ENCODE results near the gene CDH23.

CDH23 gene

DNA sequence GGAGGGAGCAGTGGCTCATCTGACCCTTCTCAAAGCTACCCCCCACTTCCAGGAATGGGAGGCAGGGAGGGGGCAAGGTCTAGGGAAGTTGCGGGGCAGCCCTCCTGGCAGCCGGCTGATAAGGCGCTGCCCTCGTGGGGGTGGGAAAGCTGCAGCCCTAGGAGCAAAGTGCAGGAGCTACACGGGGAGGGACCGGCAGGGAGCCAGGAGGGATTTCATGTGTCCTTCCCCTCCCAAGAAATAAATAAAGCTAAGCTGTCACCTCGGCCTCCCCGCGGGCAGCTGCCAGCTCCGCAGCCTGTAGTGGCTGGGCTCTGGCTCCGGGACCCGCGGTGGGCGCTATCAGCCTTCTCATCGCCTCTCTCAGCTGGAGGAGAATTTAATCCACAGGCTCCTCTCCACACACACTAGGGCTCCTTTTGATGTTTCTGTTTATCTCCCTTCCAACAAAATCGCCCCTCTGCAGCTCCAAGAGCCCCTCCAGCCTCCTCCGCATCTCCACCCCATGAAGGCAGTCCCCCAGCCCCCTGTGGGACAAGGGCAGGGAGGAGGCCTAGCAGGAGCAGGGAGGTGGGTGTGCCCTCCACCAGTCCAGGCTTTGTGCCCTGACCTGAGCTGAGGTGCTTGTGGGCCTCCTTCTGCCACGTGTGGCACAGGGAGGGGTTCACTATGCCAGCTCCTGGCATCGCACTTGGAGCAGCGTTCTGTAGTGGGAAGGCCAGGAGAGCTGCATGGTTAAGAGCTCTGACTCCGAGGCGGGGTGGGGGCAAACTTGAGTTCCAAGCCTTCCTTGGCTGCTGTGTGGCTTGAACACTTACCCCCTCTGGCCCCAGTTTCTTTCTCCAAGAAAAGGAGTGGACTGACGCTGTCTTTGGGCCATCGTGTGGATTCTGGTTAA lies 242.4 kb downstream of the CDH23 start:
- DNase-seq (ENCODE audit: low spot score), result no peak

DNA sequence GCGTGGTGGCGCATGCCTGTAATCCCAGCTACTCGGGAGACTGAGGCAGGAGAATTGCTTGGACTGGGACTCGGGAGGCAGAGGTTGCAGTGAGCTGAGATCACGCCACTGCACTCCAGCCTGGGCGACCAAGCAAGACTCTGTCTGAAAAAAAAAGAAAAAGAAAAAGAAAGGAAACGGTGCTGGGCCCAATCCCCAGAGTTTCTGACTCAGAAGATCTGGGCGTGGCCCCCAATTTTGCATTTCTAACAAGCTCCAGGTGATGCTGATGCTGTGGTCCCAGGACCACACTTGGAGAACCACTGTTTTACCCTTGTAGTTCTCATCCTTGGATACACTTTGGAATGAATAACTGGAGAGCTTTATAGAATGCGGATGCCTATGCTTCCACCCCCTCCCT lies 243.9 kb downstream of the CDH23 start:
- no peak for DNase-seq (ENCODE audit: low spot score)

DNA sequence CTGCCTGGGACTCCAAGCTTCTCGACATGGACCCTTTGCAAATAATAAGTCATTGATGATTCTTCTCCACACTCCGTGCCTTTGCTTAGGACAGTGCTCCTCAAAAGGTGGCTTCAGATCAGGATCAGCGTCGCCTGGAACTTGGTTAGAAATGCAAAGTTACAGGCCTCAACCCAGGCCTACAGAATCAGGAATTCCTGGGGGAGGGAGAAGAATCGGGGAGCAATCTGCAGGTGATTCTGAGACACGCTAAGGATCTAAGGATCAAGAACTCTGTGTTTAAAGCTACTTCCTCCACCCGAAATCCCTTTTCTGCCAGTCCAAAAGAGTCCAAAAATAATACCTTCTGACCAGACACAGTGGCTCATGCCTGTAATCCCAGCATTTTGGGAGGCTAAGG lies 244.7 kb downstream of the CDH23 start:
- DNase-seq (ENCODE audit: low spot score), result no peak

DNA sequence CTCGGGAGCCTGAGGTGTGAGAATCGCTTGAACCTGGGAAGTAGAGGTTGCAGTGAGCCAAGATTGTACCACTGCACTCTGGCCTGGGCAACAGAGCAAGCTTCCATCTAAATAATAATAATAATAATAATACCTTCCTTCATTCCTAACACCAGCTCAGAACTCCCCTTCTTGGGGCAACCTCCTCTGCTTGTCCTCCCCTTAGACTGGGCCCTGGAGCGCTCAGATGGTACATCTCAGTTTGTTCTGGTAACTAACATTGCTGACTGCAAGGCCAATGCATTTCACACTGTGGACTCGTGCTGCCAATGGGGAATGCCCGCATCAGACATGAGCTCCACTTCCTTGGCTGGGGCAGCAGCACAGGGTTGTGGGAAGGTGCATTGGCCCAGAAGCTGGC lies 245.3 kb downstream of the CDH23 start:
- no peak for DNase-seq (ENCODE audit: low spot score)

DNA sequence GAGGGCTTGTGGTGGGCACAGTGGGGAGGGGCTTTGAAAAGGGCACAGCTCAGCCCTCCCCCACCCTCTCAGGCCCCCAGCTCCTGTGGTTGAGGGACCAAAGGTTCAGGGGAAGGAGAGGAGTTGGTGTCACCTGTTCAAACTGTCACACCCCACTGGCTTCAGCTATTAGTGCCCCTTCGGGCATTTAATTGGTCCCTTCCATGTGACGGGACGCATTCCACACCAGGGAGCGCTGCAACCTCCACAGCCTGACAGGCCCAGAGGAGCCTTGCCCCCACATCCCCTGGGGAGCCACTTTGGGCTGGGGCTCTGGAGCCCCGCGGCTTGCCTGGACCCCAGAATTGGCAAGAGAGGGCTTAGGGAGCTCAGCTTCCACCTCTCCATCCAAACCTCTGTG lies 247.2 kb downstream of the CDH23 start:
- DNase-seq (ENCODE audit: low spot score), result no peak

DNA sequence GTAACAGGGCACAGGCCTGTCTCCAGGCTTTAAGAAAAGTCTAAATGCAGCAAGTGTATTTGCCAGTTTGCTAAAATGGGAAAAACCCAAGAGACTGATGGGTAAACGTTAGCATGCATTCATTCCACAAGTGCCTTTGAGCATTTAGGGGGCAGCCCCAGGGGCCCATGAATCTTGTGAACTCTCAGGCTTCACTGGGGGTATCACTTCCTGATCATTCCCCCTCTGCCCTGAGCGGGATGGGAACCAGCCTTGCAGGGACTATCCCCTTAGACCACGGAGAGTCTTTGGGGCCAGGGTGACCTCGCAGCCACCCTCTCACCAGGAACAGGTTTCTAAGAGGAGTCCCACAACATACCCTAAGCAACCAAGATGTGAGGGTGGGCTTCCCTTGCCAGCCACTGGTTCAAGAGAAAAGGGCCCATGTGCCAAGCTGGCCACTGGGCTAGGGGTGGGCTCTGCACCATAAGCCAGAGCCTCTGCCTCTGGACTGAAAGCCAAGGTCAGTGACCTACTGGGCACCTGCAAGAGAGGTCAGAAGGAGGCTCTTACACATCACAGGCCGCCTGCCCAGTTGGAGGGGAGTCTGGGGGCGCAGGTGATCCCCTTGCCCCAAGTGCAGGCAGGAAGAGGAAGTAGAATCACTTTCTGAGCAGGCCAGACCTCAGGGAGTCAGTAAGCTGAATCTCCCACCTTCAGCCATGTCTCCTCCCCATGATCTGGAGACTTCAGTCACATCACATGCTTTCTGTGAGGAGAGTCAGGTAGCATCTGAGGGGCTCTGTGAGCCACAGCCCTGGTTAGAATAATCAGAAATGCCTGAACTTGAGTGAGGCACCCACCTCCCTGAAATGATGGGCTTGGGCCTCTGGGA lies 247.8 kb downstream of the CDH23 start:
- no peak for DNase-seq (ENCODE audit: low spot score)

DNA sequence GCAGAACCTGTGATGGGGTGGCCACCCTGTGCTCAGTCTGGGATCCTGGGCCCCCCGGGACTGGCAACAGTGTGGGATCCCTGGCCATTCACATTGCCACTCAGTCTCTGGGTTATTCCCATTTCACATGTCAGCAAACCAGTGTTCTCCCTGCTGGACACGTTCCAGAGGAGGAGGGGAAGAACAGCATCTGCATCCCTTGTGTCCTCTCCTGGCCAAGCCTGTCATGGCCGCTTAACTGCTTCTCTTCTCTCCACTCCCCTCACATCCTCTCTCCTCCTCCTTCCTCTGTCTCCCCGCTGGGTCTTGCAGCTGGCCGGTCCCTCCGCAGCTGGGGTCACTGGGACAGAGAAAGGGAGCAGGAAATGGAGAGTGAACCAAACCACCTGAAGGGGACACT lies 248.5 kb downstream of the CDH23 start:
- DNase-seq (ENCODE audit: low spot score), result no peak

DNA sequence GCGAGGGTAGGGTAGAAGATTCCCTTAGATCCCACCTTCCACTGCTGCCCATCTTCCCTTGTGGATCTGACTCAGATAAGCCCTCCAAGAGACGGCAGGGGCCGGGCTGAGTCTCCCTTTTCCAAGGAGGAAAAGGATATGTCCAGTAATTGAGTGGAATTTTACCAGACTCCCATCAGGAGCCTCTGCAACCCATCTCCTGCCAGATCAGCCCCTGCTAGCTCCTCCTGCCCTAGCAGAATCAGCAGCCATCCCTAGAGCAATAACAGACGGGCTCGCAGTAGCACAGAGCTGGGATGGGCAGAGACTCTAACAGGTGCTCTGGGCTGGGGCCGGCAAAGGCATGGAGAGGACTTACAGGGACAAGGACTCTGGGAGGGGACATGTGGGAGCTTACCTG lies 249.3 kb downstream of the CDH23 start:
- DNase-seq (ENCODE audit: low spot score), result no peak

DNA sequence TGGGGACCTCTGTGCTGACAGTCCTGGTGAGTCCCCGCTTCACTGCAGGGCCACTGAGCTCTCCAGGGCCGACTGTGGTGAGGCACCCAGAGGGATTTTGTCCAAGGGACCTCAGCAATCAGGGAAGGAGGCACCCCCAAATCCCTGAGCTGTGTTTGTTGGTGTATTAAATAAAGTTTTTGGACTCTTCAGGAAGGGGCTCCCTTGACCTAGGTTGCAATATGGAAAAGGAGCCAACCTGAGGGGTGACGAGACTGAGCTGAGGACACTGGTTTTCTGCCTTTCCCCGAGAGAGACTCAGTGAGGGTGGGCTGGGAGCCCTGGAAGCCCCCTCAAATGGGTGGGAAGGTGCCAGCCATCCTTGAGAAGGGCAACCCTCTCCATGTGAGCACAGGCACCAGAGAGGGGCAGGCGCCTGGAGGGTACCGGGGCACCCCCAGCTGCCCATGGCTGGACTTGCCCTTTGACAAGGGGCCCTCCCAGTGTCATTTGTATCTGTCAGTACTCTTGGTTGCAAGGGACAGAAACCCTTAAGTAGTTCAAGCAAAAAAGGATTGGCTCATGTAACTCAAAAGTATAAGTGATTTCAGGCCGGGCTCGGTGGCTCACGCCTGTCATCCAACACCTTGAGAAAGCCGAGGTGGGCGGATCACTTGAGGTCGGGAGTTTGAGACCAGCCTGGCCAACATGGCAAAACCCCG lies 250.0 kb downstream of the CDH23 start:
- DNase-seq (ENCODE audit: low spot score), result no peak

DNA sequence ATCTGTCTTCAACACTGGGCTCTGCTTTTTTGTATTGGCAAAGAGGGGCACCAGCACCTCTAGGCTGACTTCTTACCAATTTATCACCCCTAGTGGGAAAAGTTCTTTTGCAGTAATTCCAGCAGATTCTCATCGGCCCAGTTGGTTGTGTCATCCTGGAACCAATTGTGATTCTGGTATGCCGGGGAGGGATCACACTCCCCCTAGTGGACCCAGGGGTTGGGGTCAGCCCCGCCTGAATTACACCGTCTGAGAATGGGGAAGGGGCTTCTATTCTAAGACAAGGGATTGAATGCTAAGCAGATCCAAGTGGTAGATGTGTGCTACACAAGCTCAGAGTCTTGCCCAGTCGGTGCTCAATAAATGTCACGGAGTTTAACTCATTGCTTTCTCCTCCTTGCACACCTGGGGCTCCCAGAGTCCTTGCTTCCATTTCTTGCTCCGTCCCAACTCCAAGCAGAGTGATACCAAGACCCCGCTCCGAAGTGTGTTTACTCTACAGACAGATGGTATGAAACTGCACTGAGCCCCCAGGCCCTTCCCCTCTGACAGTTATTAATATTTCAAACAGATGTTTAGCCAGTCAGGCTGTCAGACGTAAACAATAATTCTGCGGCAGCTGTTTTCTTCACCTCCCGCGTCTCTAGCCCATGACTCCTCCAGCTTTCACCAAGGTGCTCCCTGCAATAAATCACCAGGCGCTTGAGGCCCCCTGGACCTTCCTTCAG lies 251.0 kb downstream of the CDH23 start:
- DNase-seq (ENCODE audit: low spot score), result no peak

DNA sequence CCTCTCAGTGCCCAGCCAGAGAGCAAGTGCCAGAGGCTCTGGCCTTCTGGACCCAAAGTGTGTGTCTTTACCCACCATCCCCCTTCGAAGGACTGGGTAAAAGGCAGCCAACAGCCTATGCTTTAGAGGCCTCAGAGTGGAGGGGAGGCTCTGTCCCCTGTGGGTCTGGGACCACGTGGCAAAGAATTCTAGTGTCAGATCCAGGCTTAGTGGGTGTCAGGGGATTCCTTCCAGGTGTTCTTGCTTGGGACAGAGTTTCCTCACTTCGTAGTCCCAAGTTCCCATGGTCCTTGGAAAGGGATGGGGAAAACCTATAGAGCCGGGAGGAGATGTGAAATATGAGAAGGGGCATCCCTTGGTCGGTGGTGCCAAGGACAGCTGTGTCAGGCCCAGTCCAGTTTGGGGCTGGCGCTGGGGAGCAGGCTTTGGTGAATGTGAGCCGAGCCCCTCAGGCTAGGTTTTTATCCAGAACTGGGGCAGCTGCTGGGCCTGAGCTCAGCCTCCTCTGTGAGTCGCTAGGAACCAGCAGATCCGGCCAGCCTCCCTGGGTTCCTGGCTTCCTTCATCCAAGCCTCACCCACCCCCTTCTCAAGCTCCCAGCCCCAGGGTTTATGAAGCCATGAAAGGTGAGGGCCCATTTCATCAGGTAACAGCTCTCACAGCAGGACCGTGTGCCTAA lies 251.7 kb downstream of the CDH23 start:
- no peak for DNase-seq (ENCODE audit: low spot score)

DNA sequence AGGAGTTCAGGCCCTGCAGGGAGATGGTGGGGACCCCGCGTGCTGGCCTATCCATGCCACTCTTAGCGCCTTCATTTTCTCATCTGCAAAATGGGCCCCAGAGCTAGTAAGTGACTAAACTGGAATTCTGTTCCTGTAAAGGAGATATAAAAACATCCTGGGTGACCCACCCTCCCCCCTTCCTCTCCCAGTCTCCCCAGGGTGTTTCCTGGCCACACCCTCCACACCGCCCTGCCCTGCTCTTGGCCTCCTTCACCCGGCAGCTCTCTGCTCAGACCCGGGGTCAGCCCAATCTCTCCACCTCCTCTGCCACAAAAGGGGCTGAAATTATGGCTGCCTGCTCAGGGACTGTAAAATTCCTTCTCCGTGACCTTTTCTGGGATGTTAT lies 252.2 kb downstream of the CDH23 start:
- no peak for DNase-seq (ENCODE audit: low spot score)

DNA sequence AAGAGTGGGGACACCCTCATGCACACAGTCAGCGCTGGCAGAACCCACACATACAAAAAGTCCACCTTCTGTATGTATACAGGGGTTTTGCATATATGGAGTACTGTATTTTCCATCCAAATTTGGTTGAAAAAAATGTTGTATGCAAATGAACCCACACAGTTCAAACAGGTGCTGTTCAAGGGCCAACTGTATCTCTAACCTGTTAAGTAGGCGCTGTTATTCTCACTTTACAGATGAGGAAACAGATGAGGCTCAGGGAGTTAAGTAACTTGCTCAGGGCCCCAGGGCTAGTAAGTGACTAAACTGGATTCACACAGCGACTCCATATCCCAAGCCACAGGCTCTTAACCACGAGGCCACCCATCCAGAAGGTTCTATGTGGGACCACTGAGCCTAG lies 252.9 kb downstream of the CDH23 start:
- no peak for DNase-seq (ENCODE audit: low spot score)

DNA sequence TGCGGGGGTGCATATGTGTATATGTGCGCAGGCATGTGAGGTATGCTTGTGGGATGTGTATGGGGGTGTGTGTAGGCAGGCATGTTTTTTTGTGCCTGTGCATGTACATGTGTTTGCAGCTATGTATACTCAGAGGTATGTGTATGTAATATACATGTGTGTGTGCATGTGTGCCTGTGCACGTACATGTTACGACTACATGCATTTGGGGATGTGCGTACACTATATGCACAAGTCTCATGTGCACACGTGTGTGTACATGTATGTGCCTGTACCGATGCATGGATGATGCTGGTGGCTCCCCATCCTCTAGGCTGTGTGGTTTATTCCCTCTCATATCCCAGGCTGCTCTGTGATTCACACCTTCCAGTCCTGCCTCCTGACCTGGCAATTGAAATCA lies 253.7 kb downstream of the CDH23 start:
- no peak for DNase-seq (ENCODE audit: low spot score)

DNA sequence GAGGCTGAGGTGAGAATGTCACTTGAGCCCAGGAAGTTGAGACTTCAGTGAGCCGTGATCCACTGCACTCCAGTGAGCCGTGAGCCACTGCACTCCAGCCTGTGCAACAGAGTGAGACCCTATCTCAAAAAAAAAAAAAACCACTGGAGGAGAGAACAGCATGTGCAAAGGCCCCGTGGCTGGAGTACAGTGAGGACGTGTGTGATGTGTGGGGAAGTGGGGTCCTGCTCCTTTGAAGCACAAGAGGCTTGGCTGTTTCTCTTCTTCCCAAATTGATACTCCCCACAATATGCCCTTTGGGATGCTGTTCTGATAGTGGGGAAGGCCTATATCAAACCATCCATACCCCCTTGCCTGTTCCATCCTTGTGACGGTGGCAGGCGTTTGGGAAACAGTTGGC lies 254.7 kb downstream of the CDH23 start:
- no peak for DNase-seq (ENCODE audit: low spot score)

DNA sequence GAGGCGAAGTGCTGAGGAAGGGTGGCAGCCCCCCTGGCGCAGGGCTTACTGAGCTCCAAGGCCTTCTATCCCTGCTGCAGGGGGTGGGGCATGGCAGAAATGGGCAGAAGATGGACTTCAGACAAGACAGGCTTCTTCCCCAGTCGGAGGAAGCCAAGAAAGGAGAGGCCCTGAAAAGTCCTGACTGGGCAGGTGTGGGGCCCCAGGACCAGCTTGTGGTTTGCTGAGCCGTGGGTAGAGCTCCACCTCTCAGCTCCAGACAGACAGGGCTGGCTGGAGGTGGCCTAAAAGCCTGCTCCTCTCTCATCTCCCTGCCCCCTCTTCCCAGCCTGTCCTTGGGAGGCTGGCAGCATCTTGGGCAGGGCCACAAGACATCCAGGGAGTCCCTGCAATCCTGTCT lies 255.2 kb downstream of the CDH23 start:
- no peak for DNase-seq (ENCODE audit: low spot score)

DNA sequence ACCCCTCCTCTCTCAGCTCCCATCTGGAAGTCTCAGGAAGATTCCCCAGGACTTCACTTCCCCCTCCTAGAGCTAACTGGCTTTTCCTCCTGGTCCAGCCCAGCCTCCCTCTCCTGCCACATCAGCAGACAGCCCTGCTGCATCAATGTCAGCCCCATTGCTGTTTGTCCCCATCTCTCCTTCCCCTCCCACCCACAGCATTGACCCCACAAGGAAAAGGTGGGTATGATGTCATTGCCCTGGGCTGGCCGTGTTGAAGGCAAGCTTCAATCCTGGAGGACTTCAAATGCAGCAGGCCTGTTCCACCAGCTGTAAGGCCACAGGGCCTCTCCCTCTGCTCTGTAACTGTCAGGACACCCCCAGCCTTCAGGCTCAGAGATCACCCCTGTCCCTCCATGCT lies 256.3 kb downstream of the CDH23 start:
- DNase-seq (ENCODE audit: low spot score), result no peak

DNA sequence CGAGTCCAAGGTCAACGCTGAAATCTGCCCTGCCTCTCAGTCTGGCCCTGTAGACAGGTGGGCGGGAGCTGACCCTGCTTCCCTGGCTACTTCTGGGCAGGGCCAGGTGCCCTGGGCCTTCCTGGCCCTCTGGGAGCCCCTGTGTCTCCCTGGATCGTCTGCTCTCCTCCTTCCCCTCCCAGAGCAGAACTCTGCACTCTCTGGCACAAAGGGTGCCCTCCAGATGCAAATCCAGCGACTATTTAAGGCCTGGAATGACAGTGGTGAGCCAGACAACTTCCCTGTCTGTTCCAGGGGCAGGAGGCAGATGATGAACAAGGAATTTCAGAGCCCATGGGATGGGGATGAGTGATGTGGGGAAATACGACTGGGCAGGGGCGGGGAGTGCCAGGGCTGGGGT lies 259.5 kb downstream of the CDH23 start:
- no peak for DNase-seq (ENCODE audit: low spot score)

DNA sequence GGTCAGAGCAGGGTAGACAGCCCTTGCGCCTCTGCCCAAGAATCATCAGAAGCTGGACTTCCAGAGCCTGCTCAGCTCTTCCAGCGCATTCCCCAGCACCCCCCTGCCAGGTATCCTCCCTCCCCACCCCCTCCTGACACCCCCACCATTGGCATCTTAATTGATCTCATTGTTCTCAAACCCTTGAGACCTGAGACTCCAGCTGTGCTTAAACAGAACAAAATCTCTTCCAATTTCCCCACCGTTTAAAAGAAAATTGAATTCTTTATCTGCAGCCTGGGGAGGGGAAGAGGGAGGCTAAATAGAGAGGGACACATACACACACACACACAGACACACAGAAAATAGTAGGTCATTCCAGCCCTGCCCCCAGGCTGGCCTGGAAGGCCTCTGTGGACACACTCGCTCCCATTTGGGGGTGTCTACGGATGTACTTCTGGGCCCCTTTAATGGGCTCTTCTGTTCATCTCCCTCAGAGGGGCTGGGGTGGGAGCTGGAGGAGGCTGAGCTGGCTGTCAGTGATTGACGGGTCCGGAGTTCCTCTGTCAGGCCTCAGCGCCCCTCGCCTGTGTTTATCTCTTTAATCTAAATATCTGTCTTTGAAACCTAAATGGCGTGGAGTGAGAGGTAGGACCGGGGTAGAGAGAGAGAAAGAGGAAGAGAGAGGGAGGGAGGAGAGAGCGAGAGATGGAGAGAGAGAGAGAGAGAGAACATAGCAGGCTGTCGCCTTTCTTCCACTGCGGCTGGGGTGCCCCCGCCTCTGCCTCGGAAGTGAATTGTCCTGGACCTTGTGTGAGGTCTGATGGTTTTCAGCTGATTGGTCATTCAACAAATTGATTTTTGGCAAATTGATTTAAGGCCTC lies 261.1 kb downstream of the CDH23 start:
- DNase-seq (ENCODE audit: low spot score), result no peak

DNA sequence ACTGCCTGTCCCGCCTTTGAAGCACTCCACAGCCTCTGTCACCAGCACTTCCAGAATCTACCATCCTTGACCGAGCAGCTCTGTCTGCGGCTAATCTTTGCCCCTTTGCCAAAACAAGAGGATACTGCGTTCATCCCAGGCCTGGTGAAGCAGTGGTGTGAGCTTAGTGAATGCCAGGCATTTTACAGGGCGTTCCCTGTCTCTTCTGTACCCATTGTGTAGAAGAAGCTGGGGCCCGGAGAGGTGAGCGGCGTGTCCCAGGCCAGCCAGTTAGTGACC lies 261.7 kb downstream of the CDH23 start:
- no peak for DNase-seq (ENCODE audit: low spot score)

All from activated CD4-positive, alpha-beta T cell treated with anti-CD3 and anti-CD28 coated beads, Interleukin-2, Interleukin-4, amounts not matched to agents 100 ng/mL and 50 ng/mL, durations not matched to agents 16 hours and 8 hours (primary cell).